ENCODE data around the gene TMEM132D. TPM values are rescaled to one million over a fixed set of nuclear protein-coding genes. Genes with fewer than 3 reads are reported as not detected.

The TMEM132D gene
- total RNA-seq, 1 donor from 2014 or later = 3.6 TPM

- no peak for DNase-seq (ENCODE audit: extremely low read depth, low read depth, low spot score)
Measured at GRCh38 chr12:129750421-129750820, 153.4 kb downstream of the TMEM132D start.

GRCh38 chr12:129746318-129746717 lies 157.5 kb downstream of the TMEM132D start:
- no peak for DNase-seq (ENCODE audit: extremely low read depth, low read depth, low spot score)

GRCh38 chr12:129729170-129729569 lies 174.7 kb downstream of the TMEM132D start:
- no peak for DNase-seq (ENCODE audit: extremely low read depth, low read depth, low spot score)

- DNase-seq (ENCODE audit: extremely low read depth, low read depth, low spot score) = no peak
Measured at GRCh38 chr12:129727100-129727499, 176.7 kb downstream of the TMEM132D start.

- no peak for DNase-seq (ENCODE audit: extremely low read depth, low read depth, low spot score)
Measured at GRCh38 chr12:129723260-129723659, 180.6 kb downstream of the TMEM132D start.

- no peak for DNase-seq (ENCODE audit: extremely low read depth, low read depth, low spot score)
Measured at GRCh38 chr12:129720618-129721017, 183.2 kb downstream of the TMEM132D start.

- DNase-seq (ENCODE audit: extremely low read depth, low read depth, low spot score) = no peak
Measured at GRCh38 chr12:129719416-129719815, 184.4 kb downstream of the TMEM132D start.

GRCh38 chr12:129717438-129717837 lies 186.4 kb downstream of the TMEM132D start:
- DNase-seq (ENCODE audit: extremely low read depth, low read depth, low spot score) = no peak

- no peak for DNase-seq (ENCODE audit: extremely low read depth, low read depth, low spot score)
Measured at GRCh38 chr12:129716825-129717224, 187.0 kb downstream of the TMEM132D start.

GRCh38 chr12:129706716-129707115 lies 197.1 kb downstream of the TMEM132D start:
- no peak for DNase-seq (ENCODE audit: extremely low read depth, low read depth, low spot score)

GRCh38 chr12:129704232-129704830 lies 199.5 kb downstream of the TMEM132D start:
- DNase-seq (ENCODE audit: extremely low read depth, low read depth, low spot score) = no peak

GRCh38 chr12:129701631-129702101 lies 202.2 kb downstream of the TMEM132D start:
- DNase-seq (ENCODE audit: extremely low read depth, low read depth, low spot score) = no peak

GRCh38 chr12:129700036-129700435 lies 203.8 kb downstream of the TMEM132D start:
- no peak for DNase-seq (ENCODE audit: extremely low read depth, low read depth, low spot score)

GRCh38 chr12:129696926-129697325 lies 206.9 kb downstream of the TMEM132D start:
- no peak for DNase-seq (ENCODE audit: extremely low read depth, low read depth, low spot score)

GRCh38 chr12:129696405-129696804 lies 207.4 kb downstream of the TMEM132D start:
- DNase-seq (ENCODE audit: extremely low read depth, low read depth, low spot score) = no peak

GRCh38 chr12:129693731-129694130 lies 210.1 kb downstream of the TMEM132D start:
- DNase-seq (ENCODE audit: extremely low read depth, low read depth, low spot score) = no peak

- no peak for DNase-seq (ENCODE audit: extremely low read depth, low read depth, low spot score)
Measured at GRCh38 chr12:129687731-129688130, 216.1 kb downstream of the TMEM132D start.

GRCh38 chr12:129681830-129682229 lies 222.0 kb downstream of the TMEM132D start:
- DNase-seq (ENCODE audit: extremely low read depth, low read depth, low spot score) = no peak

GRCh38 chr12:129681151-129681550 lies 222.7 kb downstream of the TMEM132D start:
- no peak for DNase-seq (ENCODE audit: extremely low read depth, low read depth, low spot score)

GRCh38 chr12:129676411-129676810 lies 227.4 kb downstream of the TMEM132D start:
- DNase-seq (ENCODE audit: extremely low read depth, low read depth, low spot score) = no peak

GRCh38 chr12:129675947-129676346 lies 227.9 kb downstream of the TMEM132D start:
- DNase-seq (ENCODE audit: extremely low read depth, low read depth, low spot score) = no peak

- no peak for DNase-seq (ENCODE audit: extremely low read depth, low read depth, low spot score)
Measured at GRCh38 chr12:129675496-129675895, 228.3 kb downstream of the TMEM132D start.

GRCh38 chr12:129673806-129674205 lies 230.0 kb downstream of the TMEM132D start:
- DNase-seq (ENCODE audit: extremely low read depth, low read depth, low spot score) = no peak
